ENCODE data around the gene PHLPP1.

DNA sequence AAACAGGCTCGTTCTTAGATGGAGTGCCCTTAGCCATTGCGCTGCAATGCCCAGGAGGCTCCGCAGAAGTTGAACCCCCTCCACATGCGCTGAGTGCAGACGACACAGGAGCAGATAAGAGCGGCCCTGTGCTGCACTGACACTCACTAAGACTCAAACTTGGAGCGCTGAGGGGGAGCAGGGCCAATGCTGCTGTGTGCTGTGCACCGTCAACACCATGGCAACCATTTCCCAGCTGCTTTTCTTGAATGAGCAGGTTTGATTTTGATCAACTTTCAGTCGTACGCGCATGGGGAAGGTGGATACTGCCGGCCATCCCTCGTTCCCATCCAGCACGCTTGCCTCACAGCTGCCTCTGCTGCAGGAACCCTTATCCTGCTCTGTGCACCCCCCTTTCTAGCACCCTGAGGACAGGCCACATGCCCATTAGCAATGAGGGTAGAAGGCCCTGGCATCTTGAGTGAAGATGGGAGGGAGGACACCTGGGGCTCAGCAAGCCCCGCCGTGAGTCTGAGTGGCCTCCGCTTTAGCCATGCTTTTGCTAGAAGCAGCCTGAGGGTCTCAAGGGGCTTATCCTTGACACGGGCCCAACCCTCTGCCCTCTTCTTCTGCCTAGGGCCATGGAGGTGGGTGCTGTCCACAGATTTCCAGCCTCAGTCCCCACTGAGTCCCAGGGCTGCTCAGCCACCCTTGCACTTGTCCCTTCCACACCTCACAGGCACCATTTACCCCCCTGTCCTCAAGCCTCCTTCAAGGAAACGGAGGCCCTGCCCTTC, 271.9 kb downstream of the PHLPP1 start:
- TF ChIP-seq, protein P1, sequence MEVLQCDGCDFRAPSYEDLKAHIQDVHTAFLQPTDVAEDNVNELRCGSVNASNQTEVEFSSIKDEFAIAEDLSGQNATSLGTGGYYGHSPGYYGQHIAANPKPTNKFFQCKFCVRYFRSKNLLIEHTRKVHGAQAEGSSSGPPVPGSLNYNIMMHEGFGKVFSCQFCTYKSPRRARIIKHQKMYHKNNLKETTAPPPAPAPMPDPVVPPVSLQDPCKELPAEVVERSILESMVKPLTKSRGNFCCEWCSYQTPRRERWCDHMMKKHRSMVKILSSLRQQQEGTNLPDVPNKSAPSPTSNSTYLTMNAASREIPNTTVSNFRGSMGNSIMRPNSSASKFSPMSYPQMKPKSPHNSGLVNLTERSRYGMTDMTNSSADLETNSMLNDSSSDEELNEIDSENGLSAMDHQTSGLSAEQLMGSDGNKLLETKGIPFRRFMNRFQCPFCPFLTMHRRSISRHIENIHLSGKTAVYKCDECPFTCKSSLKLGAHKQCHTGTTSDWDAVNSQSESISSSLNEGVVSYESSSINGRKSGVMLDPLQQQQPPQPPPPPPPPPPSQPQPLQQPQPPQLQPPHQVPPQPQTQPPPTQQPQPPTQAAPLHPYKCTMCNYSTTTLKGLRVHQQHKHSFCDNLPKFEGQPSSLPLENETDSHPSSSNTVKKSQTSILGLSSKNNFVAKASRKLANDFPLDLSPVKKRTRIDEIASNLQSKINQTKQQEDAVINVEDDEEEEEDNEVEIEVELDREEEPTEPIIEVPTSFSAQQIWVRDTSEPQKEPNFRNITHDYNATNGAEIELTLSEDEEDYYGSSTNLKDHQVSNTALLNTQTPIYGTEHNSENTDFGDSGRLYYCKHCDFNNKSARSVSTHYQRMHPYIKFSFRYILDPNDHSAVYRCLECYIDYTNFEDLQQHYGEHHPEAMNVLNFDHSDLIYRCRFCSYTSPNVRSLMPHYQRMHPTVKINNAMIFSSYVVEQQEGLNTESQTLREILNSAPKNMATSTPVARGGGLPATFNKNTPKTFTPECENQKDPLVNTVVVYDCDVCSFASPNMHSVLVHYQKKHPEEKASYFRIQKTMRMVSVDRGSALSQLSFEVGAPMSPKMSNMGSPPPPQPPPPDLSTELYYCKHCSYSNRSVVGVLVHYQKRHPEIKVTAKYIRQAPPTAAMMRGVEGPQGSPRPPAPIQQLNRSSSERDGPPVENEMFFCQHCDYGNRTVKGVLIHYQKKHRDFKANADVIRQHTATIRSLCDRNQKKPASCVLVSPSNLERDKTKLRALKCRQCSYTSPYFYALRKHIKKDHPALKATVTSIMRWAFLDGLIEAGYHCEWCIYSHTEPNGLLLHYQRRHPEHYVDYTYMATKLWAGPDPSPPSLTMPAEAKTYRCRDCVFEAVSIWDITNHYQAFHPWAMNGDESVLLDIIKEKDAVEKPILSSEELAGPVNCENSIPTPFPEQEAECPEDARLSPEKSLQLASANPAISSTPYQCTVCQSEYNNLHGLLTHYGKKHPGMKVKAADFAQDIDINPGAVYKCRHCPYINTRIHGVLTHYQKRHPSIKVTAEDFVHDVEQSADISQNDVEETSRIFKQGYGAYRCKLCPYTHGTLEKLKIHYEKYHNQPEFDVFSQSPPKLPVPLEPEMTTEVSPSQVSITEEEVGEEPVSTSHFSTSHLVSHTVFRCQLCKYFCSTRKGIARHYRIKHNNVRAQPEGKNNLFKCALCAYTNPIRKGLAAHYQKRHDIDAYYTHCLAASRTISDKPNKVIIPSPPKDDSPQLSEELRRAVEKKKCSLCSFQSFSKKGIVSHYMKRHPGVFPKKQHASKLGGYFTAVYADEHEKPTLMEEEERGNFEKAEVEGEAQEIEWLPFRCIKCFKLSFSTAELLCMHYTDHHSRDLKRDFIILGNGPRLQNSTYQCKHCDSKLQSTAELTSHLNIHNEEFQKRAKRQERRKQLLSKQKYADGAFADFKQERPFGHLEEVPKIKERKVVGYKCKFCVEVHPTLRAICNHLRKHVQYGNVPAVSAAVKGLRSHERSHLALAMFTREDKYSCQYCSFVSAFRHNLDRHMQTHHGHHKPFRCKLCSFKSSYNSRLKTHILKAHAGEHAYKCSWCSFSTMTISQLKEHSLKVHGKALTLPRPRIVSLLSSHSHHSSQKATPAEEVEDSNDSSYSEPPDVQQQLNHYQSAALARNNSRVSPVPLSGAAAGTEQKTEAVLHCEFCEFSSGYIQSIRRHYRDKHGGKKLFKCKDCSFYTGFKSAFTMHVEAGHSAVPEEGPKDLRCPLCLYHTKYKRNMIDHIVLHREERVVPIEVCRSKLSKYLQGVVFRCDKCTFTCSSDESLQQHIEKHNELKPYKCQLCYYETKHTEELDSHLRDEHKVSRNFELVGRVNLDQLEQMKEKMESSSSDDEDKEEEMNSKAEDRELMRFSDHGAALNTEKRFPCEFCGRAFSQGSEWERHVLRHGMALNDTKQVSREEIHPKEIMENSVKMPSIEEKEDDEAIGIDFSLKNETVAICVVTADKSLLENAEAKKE (CRISPR knock-in tag; IDR thresholded peaks at IDR 0.05): no peak
- TF ChIP-seq, protein P2, sequence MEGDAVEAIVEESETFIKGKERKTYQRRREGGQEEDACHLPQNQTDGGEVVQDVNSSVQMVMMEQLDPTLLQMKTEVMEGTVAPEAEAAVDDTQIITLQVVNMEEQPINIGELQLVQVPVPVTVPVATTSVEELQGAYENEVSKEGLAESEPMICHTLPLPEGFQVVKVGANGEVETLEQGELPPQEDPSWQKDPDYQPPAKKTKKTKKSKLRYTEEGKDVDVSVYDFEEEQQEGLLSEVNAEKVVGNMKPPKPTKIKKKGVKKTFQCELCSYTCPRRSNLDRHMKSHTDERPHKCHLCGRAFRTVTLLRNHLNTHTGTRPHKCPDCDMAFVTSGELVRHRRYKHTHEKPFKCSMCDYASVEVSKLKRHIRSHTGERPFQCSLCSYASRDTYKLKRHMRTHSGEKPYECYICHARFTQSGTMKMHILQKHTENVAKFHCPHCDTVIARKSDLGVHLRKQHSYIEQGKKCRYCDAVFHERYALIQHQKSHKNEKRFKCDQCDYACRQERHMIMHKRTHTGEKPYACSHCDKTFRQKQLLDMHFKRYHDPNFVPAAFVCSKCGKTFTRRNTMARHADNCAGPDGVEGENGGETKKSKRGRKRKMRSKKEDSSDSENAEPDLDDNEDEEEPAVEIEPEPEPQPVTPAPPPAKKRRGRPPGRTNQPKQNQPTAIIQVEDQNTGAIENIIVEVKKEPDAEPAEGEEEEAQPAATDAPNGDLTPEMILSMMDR (conservative IDR thresholded peaks at IDR 0.05; ENCODE audit: low read depth in 2 of 2): no peak
- TF ChIP-seq, protein P3, sequence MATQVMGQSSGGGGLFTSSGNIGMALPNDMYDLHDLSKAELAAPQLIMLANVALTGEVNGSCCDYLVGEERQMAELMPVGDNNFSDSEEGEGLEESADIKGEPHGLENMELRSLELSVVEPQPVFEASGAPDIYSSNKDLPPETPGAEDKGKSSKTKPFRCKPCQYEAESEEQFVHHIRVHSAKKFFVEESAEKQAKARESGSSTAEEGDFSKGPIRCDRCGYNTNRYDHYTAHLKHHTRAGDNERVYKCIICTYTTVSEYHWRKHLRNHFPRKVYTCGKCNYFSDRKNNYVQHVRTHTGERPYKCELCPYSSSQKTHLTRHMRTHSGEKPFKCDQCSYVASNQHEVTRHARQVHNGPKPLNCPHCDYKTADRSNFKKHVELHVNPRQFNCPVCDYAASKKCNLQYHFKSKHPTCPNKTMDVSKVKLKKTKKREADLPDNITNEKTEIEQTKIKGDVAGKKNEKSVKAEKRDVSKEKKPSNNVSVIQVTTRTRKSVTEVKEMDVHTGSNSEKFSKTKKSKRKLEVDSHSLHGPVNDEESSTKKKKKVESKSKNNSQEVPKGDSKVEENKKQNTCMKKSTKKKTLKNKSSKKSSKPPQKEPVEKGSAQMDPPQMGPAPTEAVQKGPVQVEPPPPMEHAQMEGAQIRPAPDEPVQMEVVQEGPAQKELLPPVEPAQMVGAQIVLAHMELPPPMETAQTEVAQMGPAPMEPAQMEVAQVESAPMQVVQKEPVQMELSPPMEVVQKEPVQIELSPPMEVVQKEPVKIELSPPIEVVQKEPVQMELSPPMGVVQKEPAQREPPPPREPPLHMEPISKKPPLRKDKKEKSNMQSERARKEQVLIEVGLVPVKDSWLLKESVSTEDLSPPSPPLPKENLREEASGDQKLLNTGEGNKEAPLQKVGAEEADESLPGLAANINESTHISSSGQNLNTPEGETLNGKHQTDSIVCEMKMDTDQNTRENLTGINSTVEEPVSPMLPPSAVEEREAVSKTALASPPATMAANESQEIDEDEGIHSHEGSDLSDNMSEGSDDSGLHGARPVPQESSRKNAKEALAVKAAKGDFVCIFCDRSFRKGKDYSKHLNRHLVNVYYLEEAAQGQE (IDR thresholded peaks at IDR 0.05; ENCODE audit: unreplicated experiment): no peak
- TF ChIP-seq POLR2AphosphoS5 (IDR thresholded peaks at IDR 0.05; ENCODE audit: low read depth) (no peak), JUNB (IDR thresholded peaks at IDR 0.05; ENCODE audit: unreplicated experiment) (no peak), EZH2 (IDR thresholded peaks at IDR 0.05; ENCODE audit: low read depth, unreplicated experiment) (no peak), EZH2phosphoT487 (IDR thresholded peaks at IDR 0.05; ENCODE audit: unreplicated experiment) (no peak), CREB1 (CRISPR knock-in tag; IDR thresholded peaks at IDR 0.05; ENCODE audit: low read depth) (no peak), ZNF114 (CRISPR knock-in tag; IDR thresholded peaks at IDR 0.05) (no peak)
- TF ChIP-seq, protein P4, sequence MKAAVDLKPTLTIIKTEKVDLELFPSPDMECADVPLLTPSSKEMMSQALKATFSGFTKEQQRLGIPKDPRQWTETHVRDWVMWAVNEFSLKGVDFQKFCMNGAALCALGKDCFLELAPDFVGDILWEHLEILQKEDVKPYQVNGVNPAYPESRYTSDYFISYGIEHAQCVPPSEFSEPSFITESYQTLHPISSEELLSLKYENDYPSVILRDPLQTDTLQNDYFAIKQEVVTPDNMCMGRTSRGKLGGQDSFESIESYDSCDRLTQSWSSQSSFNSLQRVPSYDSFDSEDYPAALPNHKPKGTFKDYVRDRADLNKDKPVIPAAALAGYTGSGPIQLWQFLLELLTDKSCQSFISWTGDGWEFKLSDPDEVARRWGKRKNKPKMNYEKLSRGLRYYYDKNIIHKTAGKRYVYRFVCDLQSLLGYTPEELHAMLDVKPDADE (IDR thresholded peaks at IDR 0.05): no peak
